GM21360 (cell line): ENCODE results near the gene MAPRE3.
A peak's percentile ranks its signal among the peaks of the same experiment; 100 is the strongest.

ENCODE experiments used
- ATAC-seq: cut with Tn5 transposase; IDR thresholded peaks from one replicate; pipeline ENCODE4 v1.9.1; 2021; ENCODE audit warnings: mild to moderate bottlenecking, moderate library complexity; ENCODE audit not compliant: unreplicated experiment

The MAPRE3 gene

DNA sequence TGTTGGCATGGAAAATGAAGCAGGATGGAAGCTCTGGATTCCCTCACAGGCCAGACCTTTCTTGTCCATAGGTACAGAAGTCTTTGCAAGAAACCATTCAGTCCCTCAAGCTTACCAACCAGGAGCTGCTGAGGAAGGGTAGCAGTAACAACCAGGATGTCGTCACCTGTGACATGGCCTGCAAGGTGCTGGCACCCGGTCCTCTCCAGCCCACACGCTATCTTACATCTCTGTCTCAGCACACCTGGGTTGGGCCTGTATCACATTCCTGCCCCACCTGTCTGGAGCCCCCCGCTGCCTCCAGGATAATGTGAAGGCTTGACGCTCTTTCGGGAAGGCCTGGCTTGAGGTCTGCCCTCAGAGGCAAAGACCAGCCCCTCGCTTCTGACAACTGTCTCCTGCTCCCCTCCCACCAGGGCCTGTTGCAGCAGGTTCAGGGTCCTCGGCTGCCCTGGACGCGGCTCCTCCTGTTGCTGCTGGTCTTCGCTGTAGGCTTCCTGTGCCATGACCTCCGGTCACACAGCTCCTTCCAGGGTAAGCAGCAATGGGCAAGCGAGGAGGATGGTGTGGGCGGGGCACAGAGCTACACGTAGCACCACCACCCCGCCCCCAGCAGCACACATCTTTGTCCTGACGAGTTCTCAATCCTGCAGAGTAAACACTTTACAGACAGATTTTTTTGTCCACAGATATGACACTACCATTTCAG, 68.3 kb downstream of the MAPRE3 start:
- no peak for ATAC-seq

DNA sequence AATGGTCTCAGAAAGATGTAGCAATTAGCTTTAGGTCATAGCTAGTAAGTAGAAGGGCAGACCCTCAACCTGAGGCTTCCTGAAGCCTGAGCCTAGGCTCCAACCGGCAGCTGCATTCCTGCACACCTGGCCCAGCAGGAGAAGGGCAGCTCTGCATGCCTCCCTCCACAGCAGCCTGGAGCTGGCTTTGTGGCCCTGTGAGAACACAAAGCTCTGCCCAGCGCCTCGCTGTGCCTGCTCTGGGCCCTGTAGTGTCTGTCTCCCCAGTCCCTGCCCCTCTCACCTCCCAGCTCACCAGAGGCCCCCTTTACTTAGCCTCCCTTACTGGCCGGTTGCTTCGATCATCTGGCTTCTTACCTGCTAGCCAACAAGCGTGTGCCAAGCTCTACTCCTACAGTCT, 69.0 kb downstream of the MAPRE3 start:
- ATAC-seq: no peak

DNA sequence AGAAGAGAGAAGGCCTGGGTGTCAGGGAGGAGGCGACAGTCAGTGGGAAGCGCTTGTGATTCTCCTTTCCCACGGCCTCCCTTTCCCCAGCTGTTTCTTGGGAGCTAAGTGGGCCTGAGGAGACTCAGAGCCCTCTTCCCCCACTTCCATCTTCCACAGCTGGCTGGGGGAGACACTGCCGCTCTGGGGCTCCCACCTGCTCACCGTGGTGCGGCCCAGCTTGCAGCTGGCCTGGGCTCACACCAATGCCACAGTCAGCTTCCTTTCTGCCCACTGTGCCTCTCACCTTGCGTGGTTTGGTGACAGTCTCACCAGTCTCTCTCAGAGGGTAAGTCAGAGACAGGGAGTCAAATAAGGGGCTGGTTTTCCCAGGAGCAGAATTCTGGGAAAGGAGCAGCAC, 69.4 kb downstream of the MAPRE3 start:
- no peak for ATAC-seq

DNA sequence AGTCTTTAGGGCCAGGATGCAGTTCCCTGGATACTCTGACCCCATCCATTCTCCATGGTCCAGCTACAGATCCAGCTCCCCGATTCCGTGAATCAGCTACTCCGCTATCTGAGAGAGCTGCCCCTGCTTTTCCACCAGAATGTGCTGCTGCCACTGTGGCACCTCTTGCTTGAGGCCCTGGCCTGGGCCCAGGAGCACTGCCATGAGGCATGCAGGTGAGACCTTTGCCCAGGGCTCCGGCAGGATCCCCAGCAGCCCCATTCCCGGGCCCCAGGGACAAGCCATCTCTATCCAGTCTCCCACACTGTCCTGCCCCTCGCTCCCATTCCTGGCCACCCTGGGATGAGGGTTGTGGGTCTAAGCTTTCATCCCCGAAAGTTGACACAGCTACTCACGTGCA, 69.8 kb downstream of the MAPRE3 start:
- no peak for ATAC-seq

DNA sequence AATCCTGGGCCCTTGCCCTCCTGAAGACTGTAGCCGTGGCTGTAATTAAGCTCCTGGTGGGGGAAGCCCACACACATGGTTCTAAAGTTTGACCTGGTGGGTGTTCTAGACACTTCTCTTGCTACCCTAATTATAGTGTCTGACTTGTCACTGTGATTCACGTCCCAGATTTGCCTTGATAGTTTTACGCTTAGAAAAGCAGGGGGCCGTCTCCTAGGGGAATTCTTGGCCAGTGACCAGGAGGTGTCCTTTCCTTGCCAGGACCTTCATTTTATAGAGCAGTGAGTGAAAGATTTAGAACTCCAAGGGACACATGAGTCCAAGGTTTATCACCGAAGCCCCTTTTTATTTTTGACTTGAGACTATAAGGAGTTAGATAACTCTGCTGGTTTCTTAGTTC, 71.3 kb downstream of the MAPRE3 start:
- peak; percentile 11 for ATAC-seq

DNA sequence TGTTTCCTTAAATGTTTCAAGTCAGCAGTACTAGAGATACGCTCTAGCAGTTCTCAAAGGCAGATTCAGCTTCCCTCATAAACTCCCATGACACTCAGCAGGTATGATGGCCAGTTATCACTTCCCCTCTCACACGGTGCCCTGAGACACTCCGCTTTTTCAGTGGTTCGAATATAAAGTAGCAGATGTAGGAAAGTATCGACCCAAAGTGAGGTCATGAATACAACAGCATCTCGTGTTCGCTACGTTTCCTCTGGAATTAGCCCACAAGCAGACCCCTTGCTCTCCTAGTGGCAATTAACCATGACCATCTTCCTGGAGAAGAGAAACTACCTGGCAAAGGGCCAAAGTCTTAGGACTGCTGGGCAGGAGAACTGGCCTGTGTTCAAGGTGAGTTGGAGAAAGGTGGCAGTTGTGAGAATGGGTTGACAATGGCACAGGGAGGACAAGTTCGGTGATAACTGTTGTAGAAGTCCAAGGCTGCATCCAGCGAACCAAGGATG, 71.8 kb downstream of the MAPRE3 start:
- peak; percentile 53 for ATAC-seq

DNA sequence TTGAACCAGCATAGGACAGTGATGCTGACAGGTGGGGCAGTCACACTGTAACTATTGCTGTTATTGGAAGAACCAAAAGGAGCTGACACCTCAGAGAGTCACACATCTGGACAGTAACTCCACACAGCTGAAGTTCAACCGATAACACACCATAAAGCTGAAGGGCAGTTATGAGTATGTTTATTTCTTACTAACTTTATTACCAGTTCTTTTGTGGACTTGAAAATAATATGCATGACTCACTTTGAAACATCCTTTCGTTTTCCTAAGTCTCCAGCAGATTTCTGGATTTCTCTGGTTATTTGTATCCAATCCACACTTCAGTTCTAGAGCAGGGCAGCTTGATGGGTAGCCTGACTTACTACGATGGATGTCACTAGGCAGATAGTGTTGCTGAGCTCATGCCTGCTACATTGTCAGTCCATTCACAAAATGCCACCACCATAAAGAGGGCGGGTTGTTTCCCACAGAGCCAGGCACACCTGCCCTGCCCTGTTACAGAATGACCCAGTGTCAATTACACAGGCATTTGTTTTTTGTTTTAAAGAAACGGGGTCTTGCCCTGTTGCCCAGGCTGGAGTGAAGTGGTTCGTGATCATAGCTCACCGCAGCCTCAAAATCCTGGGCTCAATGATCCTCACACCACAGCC, 72.7 kb downstream of the MAPRE3 start:
- ATAC-seq: no peak

DNA sequence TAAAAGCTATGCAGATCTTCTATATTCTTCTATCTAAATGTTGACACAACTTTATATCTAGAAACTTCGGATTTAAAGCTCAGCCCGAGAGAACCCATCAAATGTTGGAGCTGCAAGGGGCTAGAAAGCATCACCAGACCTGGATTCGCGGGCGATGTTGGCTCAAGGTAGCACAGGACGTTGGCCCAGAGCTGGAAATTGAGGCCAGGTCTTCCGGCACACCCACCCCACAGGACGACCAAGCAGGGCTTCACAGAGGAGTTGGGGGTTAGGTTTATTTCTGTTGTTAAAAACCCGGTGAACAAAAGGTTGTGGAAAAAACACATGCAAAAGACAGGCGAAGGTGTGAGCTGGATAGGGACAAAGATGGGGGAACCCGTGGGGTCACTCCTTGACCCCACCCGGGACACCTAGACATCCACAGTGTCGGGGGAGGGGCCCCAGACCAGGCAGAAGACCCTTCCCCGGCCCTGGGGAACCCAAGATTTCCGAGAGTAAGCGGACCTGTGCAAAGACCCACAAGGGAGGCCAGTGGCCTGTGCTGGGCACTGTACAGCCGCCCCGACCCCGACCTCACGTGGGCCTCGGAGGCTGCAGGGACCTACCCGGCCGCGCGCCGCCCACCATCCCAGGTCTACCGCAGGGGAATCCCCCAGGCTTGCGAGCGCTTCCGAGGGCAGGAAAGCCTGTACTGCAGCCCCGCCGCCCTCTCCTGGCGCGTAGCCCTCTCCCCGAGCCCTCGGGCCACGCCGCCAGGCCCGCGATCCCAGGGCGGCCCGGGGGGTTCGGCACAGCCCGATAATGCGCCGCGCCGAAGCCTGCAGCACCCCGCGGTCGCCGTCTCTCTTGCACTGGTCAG, 79.2 kb downstream of the MAPRE3 start:
- peak; percentile 34 for ATAC-seq

DNA sequence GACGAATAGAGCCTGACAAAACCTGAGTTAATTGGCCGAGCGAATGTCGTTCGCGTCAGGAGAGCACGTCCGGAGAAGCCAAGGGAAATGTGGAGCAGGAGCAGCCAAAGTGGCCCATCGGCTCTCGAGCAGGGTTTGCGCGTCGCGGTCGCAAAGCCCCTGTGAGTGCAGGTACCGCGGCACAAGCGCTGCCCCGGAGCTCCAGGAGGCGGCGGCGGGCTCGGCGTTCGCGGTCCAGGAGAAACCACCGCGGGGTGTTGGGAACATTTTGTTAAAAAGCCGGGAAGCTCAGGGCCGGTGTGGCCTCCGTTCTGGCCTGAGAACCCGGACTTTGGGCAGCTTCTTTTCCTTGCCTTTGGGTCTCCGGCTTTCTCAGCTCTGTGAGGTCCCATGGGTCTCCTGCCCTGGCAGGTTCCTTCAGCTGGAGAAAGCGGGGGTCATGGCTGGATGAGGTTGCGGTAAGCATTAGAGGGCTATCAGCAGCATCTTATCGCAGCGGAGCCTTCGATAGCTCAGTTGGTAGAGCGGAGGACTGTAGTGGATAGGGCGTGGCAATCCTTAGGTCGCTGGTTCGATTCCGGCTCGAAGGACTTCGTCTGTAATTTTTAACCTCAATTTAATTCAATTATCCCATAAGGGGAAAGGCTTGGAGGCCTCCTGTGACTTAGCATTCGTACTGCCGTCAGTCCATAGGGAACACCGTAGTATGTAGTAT, 80.0 kb downstream of the MAPRE3 start:
- peak; percentile 39 for ATAC-seq

DNA sequence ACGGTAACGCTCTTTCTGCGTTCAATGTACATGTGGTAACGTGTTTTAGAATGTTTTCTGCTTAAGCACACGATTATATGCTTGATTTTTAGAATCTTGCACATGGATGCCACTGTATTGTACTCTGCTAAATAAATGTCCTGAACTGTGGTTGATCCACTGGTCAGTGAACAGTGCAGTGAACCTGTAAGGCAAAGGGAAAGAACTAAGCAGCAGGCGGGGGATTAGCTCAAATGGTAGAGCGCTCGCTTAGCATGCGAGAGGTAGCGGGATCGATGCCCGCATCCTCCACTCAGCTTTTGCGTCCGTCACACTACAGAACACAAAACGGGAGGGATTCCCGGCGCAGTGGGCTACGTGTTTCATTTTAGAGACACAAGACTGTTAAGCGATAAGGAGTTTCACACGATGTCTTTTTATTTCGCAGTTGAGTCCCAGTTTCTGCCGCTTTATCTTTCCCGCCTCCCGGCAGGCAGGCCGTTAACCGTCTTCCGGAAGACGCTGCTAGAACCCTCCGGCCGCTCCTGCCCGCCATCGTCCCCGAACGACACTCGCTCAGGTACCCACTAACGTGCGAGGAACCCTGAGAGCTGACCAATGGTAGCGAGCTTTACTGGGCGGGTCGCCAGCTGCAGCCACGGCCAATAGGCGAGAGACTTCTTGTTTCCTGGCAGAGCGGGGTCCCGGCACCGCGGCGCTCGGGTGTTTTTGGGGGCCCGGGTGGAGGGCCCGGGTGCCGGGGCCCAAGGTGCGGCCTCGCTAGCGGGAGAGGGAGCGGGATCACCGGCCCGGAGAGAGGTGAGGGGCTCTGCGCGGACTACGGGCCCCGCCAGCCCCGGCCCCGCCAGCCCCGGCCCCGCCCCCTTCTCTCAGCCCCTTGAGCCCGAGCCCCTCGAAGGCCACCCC, 80.8 kb downstream of the MAPRE3 start, which contains the start of gene AGBL5:
TSS of gene AGBL5 (plus strand) at position 673 of the 906 bp plus-strand sequence. CDS start 1,291 bp downstream, outside the sequence.
- peak; percentile 58 for ATAC-seq

DNA sequence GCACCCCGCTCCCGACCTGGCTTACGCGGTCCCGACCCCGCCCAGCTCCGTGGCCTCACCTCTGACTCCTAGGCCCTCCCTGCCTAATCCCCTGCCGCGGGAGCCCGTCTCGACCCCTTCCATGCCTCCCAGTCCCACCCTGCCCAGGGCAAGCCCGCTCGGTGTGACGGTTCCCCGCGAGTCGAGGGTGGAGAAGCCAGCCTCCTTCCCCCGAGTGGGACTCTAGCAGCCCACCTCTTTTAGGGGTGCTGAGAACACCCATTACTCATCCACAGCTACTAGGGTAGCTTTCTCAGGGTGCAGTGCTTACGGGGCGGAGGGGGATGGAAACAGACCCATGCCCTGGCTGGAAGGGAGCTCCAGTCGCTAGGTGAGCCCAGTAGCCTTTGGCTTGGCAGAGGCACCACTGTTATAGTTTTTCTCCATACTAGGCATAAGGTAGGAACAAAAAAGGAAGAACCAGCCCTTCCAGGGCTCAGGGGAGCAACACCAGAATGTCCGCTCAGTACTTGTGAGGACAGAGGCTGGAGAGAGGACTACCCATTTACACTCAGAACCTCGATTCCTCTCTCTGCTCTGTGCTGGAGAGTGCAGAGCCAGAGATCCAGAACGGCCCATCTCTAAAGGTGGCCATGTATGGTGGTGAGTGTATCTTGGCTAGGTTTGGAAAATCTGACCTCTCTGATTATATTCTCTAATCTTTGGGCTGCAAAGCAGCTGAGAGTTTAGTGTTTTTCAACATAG, 81.6 kb downstream of the MAPRE3 start:
- ATAC-seq: no peak

DNA sequence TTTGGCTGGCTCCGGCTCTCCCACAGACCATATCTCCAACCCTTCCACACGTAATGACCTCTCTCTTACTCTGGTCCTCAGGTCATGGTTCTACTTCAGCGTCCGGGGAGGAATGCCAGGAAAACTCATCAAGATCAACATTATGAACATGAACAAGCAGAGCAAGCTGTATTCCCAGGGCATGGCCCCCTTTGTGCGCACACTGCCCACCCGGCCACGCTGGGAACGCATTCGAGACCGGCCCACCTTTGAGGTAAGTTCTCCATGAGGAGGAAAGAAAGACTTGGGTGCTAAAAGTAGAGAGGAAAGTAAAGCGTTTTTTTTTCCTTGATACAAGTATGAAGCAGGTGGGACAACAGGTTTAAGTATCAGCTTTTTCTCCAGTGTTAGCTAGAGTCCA, 82.9 kb downstream of the MAPRE3 start:
- no peak for ATAC-seq

DNA sequence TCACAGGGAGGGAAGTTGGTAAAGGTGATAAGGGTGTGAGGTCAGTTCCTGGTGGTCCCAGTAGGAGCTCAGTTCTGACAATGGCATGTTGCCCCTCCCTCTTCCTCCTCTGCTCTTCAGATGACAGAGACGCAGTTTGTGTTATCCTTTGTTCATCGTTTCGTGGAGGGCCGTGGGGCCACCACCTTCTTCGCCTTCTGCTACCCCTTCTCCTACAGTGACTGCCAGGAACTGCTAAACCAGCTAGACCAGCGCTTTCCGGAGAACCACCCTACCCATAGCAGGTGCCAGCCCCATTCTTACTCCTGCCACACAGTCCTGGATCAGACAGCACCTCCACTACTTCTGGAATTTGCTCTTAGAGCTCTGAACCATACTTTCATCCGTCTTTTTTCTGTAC, 83.3 kb downstream of the MAPRE3 start:
- no peak for ATAC-seq

DNA sequence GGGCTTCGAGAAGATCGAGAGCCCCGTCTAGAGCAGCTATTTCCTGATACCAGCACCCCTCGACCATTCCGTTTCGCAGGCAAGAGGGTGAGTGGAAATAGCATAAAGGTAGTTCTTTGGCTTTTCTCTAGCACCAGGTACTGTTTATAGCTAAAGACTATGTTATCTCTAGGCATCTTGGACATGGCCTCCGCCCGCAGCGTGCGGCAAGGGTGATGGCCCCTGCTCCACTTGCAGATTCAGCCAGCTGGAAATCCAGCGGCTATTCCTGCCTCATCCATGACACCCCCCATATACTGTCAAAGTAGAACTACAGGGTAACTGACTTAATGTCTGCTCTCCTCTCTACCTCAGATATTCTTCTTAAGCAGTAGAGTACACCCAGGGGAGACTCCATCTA, 84.3 kb downstream of the MAPRE3 start:
- no peak for ATAC-seq

DNA sequence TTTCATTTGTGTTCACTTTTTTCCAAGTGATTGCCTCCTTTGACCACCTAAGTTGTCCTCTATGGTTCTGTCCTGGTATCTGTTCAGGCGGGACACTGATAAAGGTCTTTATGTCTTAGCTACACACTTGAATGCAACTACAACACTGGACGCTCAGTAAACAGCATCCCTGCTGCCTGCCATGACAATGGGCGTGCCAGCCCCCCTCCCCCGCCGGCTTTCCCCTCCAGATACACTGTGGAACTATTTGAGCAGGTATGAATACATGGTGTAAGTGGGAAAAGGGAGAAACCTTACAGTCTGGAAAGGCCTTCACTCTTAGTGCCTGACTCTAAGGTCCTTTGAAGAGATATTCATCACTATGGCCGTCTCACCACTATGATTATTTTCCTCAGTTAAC, 86.7 kb downstream of the MAPRE3 start:
- no peak for ATAC-seq

DNA sequence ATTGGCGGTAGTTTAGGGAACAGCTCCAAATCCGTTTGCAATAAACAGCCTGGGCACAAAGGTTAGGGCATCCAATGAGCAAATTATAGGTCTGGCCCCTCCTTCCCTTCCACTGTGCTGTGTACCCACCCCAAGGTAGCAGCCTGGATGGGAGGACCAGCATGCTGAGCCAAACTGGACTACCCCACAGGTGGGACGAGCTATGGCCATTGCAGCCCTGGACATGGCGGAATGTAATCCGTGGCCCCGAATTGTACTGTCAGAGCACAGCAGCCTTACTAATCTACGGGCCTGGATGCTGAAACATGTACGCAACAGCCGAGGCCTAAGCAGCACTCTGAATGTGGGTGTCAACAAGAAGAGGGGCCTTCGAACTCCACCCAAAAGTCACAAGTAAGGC, 87.8 kb downstream of the MAPRE3 start:
- no peak for ATAC-seq

DNA sequence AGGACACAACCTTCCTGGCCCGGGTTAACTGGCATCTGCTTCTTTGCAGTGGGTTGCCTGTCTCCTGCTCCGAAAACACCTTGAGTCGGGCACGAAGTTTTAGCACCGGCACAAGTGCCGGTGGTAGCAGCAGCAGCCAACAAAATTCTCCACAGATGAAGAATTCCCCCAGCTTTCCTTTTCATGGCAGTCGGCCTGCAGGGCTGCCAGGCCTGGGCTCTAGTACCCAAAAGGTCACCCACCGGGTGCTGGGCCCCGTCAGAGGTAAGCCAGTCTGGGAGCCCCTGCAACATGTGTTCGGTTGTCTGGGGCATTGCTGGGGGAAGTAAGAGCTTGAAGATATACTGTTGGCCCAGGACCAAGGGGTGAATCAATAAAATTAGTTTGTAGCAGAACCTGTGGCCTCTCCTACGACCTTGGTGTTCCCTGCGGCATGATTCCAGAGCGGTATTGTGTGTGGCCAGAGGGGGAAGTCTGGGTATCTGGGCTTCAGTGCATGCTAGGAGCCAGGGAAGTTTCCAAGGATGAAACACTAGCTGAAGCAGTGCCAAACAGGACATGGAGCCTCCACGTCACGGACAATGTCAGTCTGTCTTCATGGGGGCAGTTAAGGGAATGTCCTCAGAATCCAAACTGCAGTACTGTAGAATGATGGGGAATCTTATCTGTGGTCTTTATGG, 88.8 kb downstream of the MAPRE3 start:
- no peak for ATAC-seq

DNA sequence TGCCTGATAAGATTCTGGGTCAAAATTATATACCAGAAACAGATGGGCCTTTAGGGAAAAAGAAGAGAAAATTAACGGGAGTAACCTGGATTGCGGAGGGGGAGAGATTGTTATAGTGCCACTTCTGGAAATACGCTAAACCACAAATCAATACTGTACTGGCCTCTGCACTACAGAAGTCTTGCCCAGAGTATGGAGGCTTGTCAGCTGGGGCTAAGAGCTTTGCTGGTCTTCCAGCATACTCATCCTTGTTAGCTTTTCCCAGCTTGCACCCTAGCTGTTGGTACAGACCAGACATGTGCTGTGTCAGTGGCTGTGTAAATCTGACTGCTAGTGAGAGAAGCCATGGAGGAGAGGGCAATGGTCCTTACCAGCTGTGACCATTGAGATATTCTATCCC, 89.9 kb downstream of the MAPRE3 start:
- no peak for ATAC-seq

DNA sequence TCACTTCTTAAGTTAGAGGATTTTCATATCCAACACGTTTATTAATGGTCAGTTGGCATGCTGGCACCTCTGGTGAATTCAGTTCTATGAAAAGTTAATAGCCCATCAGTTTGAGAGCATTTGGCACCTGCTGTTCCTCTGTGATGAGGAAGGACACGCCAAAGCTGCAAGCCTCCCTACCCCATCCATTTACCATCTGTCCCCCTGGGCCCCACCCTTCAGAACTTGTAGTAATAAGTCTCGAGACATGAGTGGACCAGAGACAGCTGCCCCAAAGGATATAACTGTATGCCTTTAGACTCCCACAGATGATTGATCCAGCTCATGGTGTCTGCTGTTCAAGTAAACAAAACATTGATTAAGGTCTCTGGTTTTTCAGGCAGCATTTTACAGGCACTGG, 94.7 kb downstream of the MAPRE3 start:
- ATAC-seq: no peak
